ENCODE measurements around the gene OPN3.

Gene OPN3

DNA sequence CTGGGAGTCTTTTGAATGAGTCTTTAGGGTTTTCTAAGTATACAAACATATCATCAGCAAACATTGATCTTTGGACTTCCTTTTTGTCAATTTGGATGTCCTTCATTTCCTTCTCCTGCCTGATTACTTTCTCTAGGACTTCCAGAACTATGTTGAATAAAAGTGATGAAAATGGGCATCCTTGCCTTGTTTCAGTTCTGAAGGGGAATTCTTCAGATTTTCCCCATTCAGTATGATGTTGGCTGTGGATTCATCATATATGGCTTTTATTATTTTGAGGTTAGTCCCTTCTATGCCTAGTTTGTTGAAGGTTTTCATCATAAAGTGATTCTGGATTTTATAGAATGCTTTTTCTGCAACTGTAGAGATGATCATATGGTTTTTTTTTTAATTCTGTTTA lies 66.0 kb downstream of the OPN3 start (continued):
- TF ChIP-seq ZNF18 (tag by site-specific recombination; IDR thresholded peaks at IDR 0.05) = no peak
- no peak for TF ChIP-seq ZBTB26 (tag by site-specific recombination; optimal IDR thresholded peaks at IDR 0.05)
- TF ChIP-seq, protein P1, sequence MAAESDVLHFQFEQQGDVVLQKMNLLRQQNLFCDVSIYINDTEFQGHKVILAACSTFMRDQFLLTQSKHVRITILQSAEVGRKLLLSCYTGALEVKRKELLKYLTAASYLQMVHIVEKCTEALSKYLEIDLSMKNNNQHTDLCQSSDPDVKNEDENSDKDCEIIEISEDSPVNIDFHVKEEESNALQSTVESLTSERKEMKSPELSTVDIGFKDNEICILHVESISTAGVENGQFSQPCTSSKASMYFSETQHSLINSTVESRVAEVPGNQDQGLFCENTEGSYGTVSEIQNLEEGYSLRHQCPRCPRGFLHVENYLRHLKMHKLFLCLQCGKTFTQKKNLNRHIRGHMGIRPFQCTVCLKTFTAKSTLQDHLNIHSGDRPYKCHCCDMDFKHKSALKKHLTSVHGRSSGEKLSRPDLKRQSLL (tag by site-specific recombination; IDR thresholded peaks at IDR 0.05) = no peak
- no peak for TF ChIP-seq ZBTB1 (tag by site-specific recombination; IDR thresholded peaks at IDR 0.05)
- no peak for TF ChIP-seq ZNF514 (tag by site-specific recombination; IDR thresholded peaks at IDR 0.05)
- no peak for TF ChIP-seq OSR2 (tag by site-specific recombination; IDR thresholded peaks at IDR 0.05)
- TF ChIP-seq ZSCAN30 (tag by site-specific recombination; IDR thresholded peaks at IDR 0.05) = no peak

- no peaks in the 10 kb centered on the region for H3K9me3 ChIP-seq (ENCODE audit: control insufficient read depth, insufficient read depth, low read depth, low read length)
- H3K36me3 ChIP-seq (ENCODE audit: control insufficient read depth in 2 of 2, insufficient read depth in 1 of 2, low read length in 2 of 2) = no peaks in the 10 kb centered on the region
- CTCF ChIA-PET = no interaction called here
- H3K4me1 ChIP-seq (ENCODE audit: control insufficient read depth, insufficient read depth, low read length) = no peaks in the 10 kb centered on the region
- POLR2A ChIA-PET = no interaction called here
- H3K27ac ChIP-seq (ENCODE audit: extremely low read depth, low read depth, low read length) = no peak overlapping the region
- H3K4me3 ChIP-seq (ENCODE audit: low read depth, low read length) = no peak overlapping the region
- TF ChIP-seq, protein P2, sequence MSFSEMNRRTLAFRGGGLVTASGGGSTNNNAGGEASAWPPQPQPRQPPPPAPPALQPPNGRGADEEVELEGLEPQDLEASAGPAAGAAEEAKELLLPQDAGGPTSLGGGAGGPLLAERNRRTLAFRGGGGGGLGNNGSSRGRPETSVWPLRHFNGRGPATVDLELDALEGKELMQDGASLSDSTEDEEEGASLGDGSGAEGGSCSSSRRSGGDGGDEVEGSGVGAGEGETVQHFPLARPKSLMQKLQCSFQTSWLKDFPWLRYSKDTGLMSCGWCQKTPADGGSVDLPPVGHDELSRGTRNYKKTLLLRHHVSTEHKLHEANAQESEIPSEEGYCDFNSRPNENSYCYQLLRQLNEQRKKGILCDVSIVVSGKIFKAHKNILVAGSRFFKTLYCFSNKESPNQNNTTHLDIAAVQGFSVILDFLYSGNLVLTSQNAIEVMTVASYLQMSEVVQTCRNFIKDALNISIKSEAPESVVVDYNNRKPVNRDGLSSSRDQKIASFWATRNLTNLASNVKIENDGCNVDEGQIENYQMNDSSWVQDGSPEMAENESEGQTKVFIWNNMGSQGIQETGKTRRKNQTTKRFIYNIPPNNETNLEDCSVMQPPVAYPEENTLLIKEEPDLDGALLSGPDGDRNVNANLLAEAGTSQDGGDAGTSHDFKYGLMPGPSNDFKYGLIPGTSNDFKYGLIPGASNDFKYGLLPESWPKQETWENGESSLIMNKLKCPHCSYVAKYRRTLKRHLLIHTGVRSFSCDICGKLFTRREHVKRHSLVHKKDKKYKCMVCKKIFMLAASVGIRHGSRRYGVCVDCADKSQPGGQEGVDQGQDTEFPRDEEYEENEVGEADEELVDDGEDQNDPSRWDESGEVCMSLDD (tag by site-specific recombination; IDR thresholded peaks at IDR 0.05) = no peak
- TF ChIP-seq HOXC10 (CRISPR knock-in tag; IDR thresholded peaks at IDR 0.05) (no peak), PRDM2 (tag by site-specific recombination; IDR thresholded peaks at IDR 0.05; ENCODE audit: borderline replicate concordance) (no peak), ZSCAN5A (tag by site-specific recombination; IDR thresholded peaks at IDR 0.05) (no peak), SCRT1 (tag by site-specific recombination; IDR thresholded peaks at IDR 0.05; ENCODE audit: borderline replicate concordance) (no peak), ZNF48 (tag by site-specific recombination; IDR thresholded peaks at IDR 0.05) (no peak), ZNF211 (tag by site-specific recombination; IDR thresholded peaks at IDR 0.05; ENCODE audit: low read depth) (no peak), ZNF19 (tag by site-specific recombination; IDR thresholded peaks at IDR 0.05; ENCODE audit: low read depth) (no peak), ZNF830 (tag by site-specific recombination; IDR thresholded peaks at IDR 0.05; ENCODE audit: low read depth) (no peak), ZNF248 (tag by site-specific recombination; IDR thresholded peaks at IDR 0.05) (no peak), ZNF792 (tag by site-specific recombination; IDR thresholded peaks at IDR 0.05) (no peak), ZNF221 (tag by site-specific recombination; IDR thresholded peaks at IDR 0.05; ENCODE audit: borderline replicate concordance) (no peak)
Observed at GRCh38 chr1:241569848-241570247, 70.3 kb downstream of the OPN3 start.

Data from HEK293 (cell line).